Stimulated activated CD8-positive, alpha-beta memory T cell treated with anti-CD3 and anti-CD28 coated beads, Interleukin-15, amount 100 ng/mL, for 4 hours (primary cell): ENCODE data around the gene KRT34.
"Not testable (repeated sequence)": the region's sequence is repeated elsewhere in the genome, so short reads cannot be mapped to it uniquely, and the experiment has no call there.

ENCODE experiments used
- DNase-seq, 2 donors: peaks; one replicate each; pipeline ENCODE4 v3.0.0-alpha.2; 2020; ENCODE audit warnings: low read depth in 2 of 2

The KRT34 gene

GRCh38 chr17:41381943-41382342, at the start of gene KRT34:
KRT34 (minus strand) TSS chr17:41382306; CDS start chr17:41382246, 60 bp downstream.
- not testable (repeated sequence) for DNase-seq

- DNase-seq = not testable (repeated sequence)
Measured at GRCh38 chr17:41430376-41430775, 48.3 kb upstream of the KRT34 start.

GRCh38 chr17:41429667-41430066, 47.6 kb upstream of the KRT34 start:
- DNase-seq = no peak

GRCh38 chr17:41428591-41429291, 46.6 kb upstream of the KRT34 start:
- no peak for DNase-seq

GRCh38 chr17:41424111-41424635, 42.1 kb upstream of the KRT34 start, which contains the start of gene KRT37:
KRT37 (minus strand) TSS chr17:41424585; CDS start chr17:41424523, 62 bp downstream.
- no peak for DNase-seq

GRCh38 chr17:41422586-41422985, 40.5 kb upstream of the KRT34 start:
- DNase-seq = not testable (repeated sequence)

GRCh38 chr17:41421617-41422016, 39.5 kb upstream of the KRT34 start:
- no peak for DNase-seq

- no peak for DNase-seq
Measured at GRCh38 chr17:41421116-41421515, 39.0 kb upstream of the KRT34 start.

GRCh38 chr17:41420134-41420533, 38.0 kb upstream of the KRT34 start:
- DNase-seq = no peak

- no peak for DNase-seq
Measured at GRCh38 chr17:41419716-41420115, 37.6 kb upstream of the KRT34 start.

- DNase-seq = no peak
Measured at GRCh38 chr17:41418116-41418860, 36.2 kb upstream of the KRT34 start.

GRCh38 chr17:41417576-41418015, 35.5 kb upstream of the KRT34 start:
- DNase-seq = no peak

GRCh38 chr17:41417127-41417526, 35.0 kb upstream of the KRT34 start:
- no peak for DNase-seq

- DNase-seq = no peak
Measured at GRCh38 chr17:41416479-41416878, 34.4 kb upstream of the KRT34 start.

GRCh38 chr17:41415833-41416335, 33.8 kb upstream of the KRT34 start:
- no peak for DNase-seq

GRCh38 chr17:41415411-41415810, 33.3 kb upstream of the KRT34 start:
- no peak for DNase-seq

- no peak for DNase-seq
Measured at GRCh38 chr17:41413982-41414381, 31.9 kb upstream of the KRT34 start.

GRCh38 chr17:41413353-41413957, 31.3 kb upstream of the KRT34 start:
- no peak for DNase-seq

- DNase-seq = no peak
Measured at GRCh38 chr17:41411072-41411840, 29.1 kb upstream of the KRT34 start.

- DNase-seq = no peak
Measured at GRCh38 chr17:41407226-41407625, 25.1 kb upstream of the KRT34 start.

GRCh38 chr17:41406205-41406604, 24.1 kb upstream of the KRT34 start:
- DNase-seq = no peak
